PC-3 (cell line): ENCODE data around the gene ZSWIM8. TPM values are rescaled to one million over a fixed set of nuclear protein-coding genes. Genes with fewer than 3 reads are reported as not detected.
A peak's percentile ranks its signal among the peaks of the same experiment; 100 is the strongest.
"Not testable (repeated sequence)": the region's sequence is repeated elsewhere in the genome, so short reads cannot be mapped to it uniquely, and the experiment has no call there.

Source experiments
- ATAC-seq: fragments of 200-7000 bp; cut with Tn5 transposase; 2 replicates; pipeline ENCODE4 v1.9.1; 2020; ENCODE audit warnings: mild to moderate bottlenecking, moderate library complexity
- Bru-seq: library from RNA; stranded (reverse); fragments of 400-500 nt; gene quantifications from one replicate; lab custom pipeline; 2021; lab: Mats Ljungman, UMichigan
- BruChase-seq, 2 experiments: library from RNA; stranded (reverse); fragments of 400-500 nt; gene quantifications; one replicate each; lab custom pipeline; 2021; lab: Mats Ljungman, UMichigan
- BruUV-seq: library from RNA; stranded (reverse); fragments of 400-500 nt; replicated peaks from 2 replicates; lab custom pipeline; 2021; lab: Mats Ljungman, UMichigan
- CTCF ChIA-PET: fragments of 300-600 bp; sonication (Branson Sonifier 250); formaldehyde crosslinking; loops from one replicate; lab custom pipeline; 2022; ENCODE audit warnings: antibody characterized with exemption; lab: Charles Lee
- POLR2A ChIA-PET: fragments of 300-600 bp; sonication (Branson Sonifier 250); formaldehyde crosslinking; loops from one replicate; lab custom pipeline; 2022; ENCODE audit warnings: antibody characterized with exemption; ENCODE audit not compliant: unreplicated experiment; lab: Charles Lee
- DNase-seq: peaks from one replicate; pipeline ENCODE4 v3.0.0-alpha.2; 2015
- H2AFZ ChIP-seq: fragments of 300-600 bp; sonication (generic); 2 replicates; pipeline ENCODE4 v1.6.0; 2016; ENCODE audit warnings: antibody characterized with exemption, low read length
- H3F3A ChIP-seq: fragments of 300-600 bp; sonication (generic); one replicate; pipeline ENCODE4 v1.6.0; 2017; ENCODE audit warnings: antibody characterized with exemption, low read length, control low read depth, mild to moderate bottlenecking; ENCODE audit not compliant: unreplicated experiment
- H3K27ac ChIP-seq: fragments of 300-600 bp; sonication (generic); 2 replicates; pipeline ENCODE4 v1.5.1; 2016; ENCODE audit warnings: mild to moderate bottlenecking, low read length
- H3K27me3 ChIP-seq: fragments of 300-600 bp; sonication (generic); 2 replicates; pipeline ENCODE4 v1.6.1; 2016; ENCODE audit warnings: low read length, mixed read lengths
- H3K36me3 ChIP-seq: fragments of 300-600 bp; sonication (generic); 2 replicates; pipeline ENCODE4 v1.6.1; 2016; ENCODE audit warnings: low read depth, mixed run types, low read length, mixed read lengths
- H3K4me1 ChIP-seq: fragments of 300-600 bp; sonication (generic); 2 replicates; pipeline ENCODE4 v1.5.1; 2016; ENCODE audit warnings: low read length; ENCODE audit not compliant: insufficient read depth
- H3K4me2 ChIP-seq: fragments of 300-600 bp; sonication (generic); 2 replicates; pipeline ENCODE4 v1.6.0; 2016; ENCODE audit warnings: low read length
- H3K4me3 ChIP-seq: fragments of 300-600 bp; sonication (generic); 2 replicates; pipeline ENCODE4 v1.5.1; 2016; ENCODE audit warnings: mild to moderate bottlenecking, low read length, mixed read lengths
- H3K79me2 ChIP-seq: fragments of 300-600 bp; sonication (generic); 2 replicates; pipeline ENCODE4 v1.6.1; 2017; ENCODE audit warnings: low read length, mixed read lengths
- H3K9ac ChIP-seq: fragments of 300-600 bp; sonication (generic); 2 replicates; pipeline ENCODE4 v1.6.0; 2016; ENCODE audit warnings: mild to moderate bottlenecking, low read length
- H3K9me2 ChIP-seq: fragments of 300-600 bp; sonication (generic); replicated peaks from 2 replicates; pipeline ENCODE4 v1.6.1; 2016; ENCODE audit warnings: mixed run types, low read length, mixed read lengths
- H3K9me3 ChIP-seq: fragments of 300-600 bp; sonication (generic); 2 replicates; pipeline ENCODE4 v1.6.1; 2016; ENCODE audit warnings: low read length, mixed read lengths
- H4K20me1 ChIP-seq: fragments of 300-600 bp; sonication (generic); 2 replicates; pipeline ENCODE4 v1.6.1; 2016; ENCODE audit warnings: low read length, mixed read lengths
- EZH2 ChIP-seq: fragments of 300-600 bp; sonication (generic); IDR thresholded peaks from one replicate; pipeline ENCODE4 v1.6.1; 2017; ENCODE audit warnings: antibody characterized with exemption, mild to moderate bottlenecking, low read length; ENCODE audit not compliant: unreplicated experiment
- EZH2phosphoT487 ChIP-seq: fragments of 300-600 bp; sonication (generic); IDR thresholded peaks from 2 replicates; pipeline ENCODE4 v1.6.1; 2018; ENCODE audit warnings: mild to moderate bottlenecking, antibody characterized with exemption, low read length, borderline replicate concordance
- intact Hi-C: fragments of 100-400 bp; cut with micrococcal nuclease; formaldehyde crosslinking; loops from 2 replicates; pipeline ENCODE4 v1.9.0; 2023
- long read RNA-seq: library from polyadenylated mRNA; unstranded; transcript quantifications from one replicate; pipeline ENCODE4 v2.0.0, GENCODE V29; 2021; ENCODE audit not compliant: unreplicated experiment
- total RNA-seq: library from RNA; depleted of rRNA; stranded (reverse); fragments of >200 nt; gene quantifications from 2 replicates; pipeline ENCODE4 v1.2.3, GENCODE V29; 2014; rRNA removed
- TF ChIP-seq, protein P1 (sequence below): fragments of 300-600 bp; sonication (generic); conservative IDR thresholded peaks from 2 replicates; pipeline ENCODE4 v1.5.1; 2017; ENCODE audit warnings: antibody characterized with exemption, low read depth, mild to moderate bottlenecking, low read length

The ZSWIM8 gene, protein sequence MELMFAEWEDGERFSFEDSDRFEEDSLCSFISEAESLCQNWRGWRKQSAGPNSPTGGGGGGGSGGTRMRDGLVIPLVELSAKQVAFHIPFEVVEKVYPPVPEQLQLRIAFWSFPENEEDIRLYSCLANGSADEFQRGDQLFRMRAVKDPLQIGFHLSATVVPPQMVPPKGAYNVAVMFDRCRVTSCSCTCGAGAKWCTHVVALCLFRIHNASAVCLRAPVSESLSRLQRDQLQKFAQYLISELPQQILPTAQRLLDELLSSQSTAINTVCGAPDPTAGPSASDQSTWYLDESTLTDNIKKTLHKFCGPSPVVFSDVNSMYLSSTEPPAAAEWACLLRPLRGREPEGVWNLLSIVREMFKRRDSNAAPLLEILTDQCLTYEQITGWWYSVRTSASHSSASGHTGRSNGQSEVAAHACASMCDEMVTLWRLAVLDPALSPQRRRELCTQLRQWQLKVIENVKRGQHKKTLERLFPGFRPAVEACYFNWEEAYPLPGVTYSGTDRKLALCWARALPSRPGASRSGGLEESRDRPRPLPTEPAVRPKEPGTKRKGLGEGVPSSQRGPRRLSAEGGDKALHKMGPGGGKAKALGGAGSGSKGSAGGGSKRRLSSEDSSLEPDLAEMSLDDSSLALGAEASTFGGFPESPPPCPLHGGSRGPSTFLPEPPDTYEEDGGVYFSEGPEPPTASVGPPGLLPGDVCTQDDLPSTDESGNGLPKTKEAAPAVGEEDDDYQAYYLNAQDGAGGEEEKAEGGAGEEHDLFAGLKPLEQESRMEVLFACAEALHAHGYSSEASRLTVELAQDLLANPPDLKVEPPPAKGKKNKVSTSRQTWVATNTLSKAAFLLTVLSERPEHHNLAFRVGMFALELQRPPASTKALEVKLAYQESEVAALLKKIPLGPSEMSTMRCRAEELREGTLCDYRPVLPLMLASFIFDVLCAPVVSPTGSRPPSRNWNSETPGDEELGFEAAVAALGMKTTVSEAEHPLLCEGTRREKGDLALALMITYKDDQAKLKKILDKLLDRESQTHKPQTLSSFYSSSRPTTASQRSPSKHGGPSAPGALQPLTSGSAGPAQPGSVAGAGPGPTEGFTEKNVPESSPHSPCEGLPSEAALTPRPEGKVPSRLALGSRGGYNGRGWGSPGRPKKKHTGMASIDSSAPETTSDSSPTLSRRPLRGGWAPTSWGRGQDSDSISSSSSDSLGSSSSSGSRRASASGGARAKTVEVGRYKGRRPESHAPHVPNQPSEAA (N-terminal part only)
- 152 and 173 TPM in 2 replicates for total RNA-seq
- percentile 96 among the genes with signal in this experiment for Bru-seq, nascent RNA
- percentile 99 among the genes with signal in this experiment for BruChase-seq, experiment 1, labeled RNA remaining after a 6-hour chase
- BruChase-seq, experiment 2, labeled RNA remaining after a 2-hour chase = percentile 99 among the genes with signal in this experiment
- long read RNA-seq, full-length matches to known transcripts = 18 of 303 reads
- long read RNA-seq, partial matches to known transcripts = 191 of 303 reads
- long read RNA-seq, other reads (novel, unspliced or antisense) = 94 of 303 reads

DNA sequence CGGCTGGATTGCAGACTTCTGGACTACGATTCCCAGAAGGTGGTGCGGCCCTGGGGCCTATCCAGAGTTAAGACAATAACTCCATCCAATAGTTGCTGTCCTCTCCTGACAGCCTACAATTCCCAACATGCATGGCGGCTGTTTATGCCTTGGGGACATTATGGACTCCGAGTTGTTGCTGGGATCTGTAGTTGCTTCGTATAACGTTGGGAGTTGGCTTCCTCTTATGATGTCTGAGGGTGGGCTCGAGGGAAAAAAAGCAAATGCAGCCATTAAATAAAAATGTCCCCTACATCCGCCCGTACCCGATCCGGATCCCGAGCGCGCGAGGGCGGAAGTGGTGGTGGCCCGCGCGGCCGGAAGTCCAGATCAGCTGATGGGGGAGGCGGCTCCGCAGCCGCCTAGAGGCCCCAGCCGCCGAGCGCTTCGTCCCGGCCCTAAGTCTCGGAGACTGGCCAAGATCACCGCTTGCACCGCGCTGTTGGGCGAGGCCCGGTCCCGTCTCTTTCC, at the start of gene ZSWIM8:
ZSWIM8 (plus strand) TSS at position 396 of the 510 bp plus-strand sequence. CDS start 273 bp downstream, outside the sequence.
- ChIA-PET CTCF (no interaction called here), POLR2A (interaction anchor here (0.6 to 1.2 kb wide), 2 partner anchors 103 to 159 kb away, joined by 5 to 7 read pairs; no protein-coding TSS in a partner anchor)
- 0 out of 2 replicates have a peak, but pooled peaks cover 11% of the 10 kb centered on the region for H4K20me1 ChIP-seq
- no peaks in the 10 kb centered on the region for H3K9me2 ChIP-seq
- peak within 1 kb of the TSS; percentile 36 for H3K27ac ChIP-seq
- H3K9me3 ChIP-seq = no peaks in the 10 kb centered on the region
- peaks cover 76% of the 10 kb centered on the region for H3K79me2 ChIP-seq
- peak within 1 kb of the TSS; percentile 85 for H3K4me2 ChIP-seq
- BruUV-seq = no TSS peak
- H3F3A ChIP-seq = no peaks in the 10 kb centered on the region
- intact Hi-C loops = loop anchor here (1.0 to 5.0 kb wide), 5 partner anchors 12 to 133 kb away; partner anchors contain the start of genes NDST2 and SEC24C
- H3K4me1 ChIP-seq = peaks cover 38% of the 10 kb centered on the region
- H3K36me3 ChIP-seq = peaks cover 11% of the 10 kb centered on the region
- H3K9ac ChIP-seq = peak within 1 kb of the TSS; percentile 69
- no peak for TF ChIP-seq EZH2
- TF ChIP-seq EZH2phosphoT487 = no peak
- TF ChIP-seq, protein P1, sequence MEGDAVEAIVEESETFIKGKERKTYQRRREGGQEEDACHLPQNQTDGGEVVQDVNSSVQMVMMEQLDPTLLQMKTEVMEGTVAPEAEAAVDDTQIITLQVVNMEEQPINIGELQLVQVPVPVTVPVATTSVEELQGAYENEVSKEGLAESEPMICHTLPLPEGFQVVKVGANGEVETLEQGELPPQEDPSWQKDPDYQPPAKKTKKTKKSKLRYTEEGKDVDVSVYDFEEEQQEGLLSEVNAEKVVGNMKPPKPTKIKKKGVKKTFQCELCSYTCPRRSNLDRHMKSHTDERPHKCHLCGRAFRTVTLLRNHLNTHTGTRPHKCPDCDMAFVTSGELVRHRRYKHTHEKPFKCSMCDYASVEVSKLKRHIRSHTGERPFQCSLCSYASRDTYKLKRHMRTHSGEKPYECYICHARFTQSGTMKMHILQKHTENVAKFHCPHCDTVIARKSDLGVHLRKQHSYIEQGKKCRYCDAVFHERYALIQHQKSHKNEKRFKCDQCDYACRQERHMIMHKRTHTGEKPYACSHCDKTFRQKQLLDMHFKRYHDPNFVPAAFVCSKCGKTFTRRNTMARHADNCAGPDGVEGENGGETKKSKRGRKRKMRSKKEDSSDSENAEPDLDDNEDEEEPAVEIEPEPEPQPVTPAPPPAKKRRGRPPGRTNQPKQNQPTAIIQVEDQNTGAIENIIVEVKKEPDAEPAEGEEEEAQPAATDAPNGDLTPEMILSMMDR = no peak
- DNase-seq (peak; percentile 100), ATAC-seq (peak; percentile 81)
- H2AFZ ChIP-seq = peak within 1 kb of the TSS; percentile 80
- H3K4me3 ChIP-seq = peak within 1 kb of the TSS; percentile 80
- no peaks in the 10 kb centered on the region for H3K27me3 ChIP-seq

DNA sequence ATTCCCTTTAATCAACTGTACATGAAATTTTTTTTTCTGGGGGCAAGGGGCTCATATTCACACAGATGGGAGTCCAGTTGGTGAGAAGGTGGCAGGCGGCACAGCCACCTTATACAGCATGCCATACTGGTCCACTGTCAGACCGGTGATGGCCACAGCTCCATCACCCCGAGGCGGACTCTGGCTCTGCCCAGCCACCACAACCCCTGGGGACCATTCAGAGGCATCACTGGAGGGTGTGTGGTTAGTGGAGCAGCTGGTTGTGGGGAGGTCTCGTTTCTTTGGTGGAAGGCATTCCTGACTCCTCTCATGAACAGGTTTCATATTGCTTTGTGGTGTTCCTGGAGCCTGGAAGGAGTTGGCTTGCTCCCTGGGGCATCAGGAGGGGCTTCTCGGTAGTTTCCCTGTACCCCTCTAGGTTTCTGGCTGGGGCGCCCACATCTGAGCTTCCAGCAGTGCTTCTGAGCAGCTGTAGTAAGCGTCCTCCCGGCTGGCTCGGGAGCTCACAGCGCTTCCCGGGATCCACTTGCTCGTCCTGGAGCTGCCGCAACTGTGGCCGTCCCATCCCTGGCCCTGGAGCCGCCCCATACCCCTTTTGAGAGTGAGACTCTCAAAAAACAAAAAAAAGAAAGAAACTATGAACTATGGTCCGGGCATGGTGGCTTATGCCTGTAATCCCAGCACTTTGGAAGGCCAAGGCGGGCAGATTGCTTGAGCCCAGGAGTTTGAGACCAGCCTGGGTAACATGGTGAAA, 44.7 kb upstream of the ZSWIM8 start:
- H3K27me3 ChIP-seq, H2AFZ ChIP-seq, BruUV-seq, H3K9me2 ChIP-seq, H4K20me1 ChIP-seq, H3K36me3 ChIP-seq, H3K9ac ChIP-seq, H3K9me3 ChIP-seq, CTCF ChIA-PET, DNase-seq, ATAC-seq, H3K4me3 ChIP-seq: not testable (repeated sequence)
- peaks cover 36% of the 10 kb centered on the region for H3K4me1 ChIP-seq
- peak overlapping the region; percentile 46 for H3K27ac ChIP-seq
- peaks cover 39% of the 10 kb centered on the region for H3K79me2 ChIP-seq
- POLR2A ChIA-PET = interaction anchor here (1.3 kb wide), 1 partner anchor 41 kb away, joined by 5 read pairs; the partner anchor contains the start of gene CHCHD1
- peak overlapping the region; percentile 79 for H3K4me2 ChIP-seq
- H3F3A ChIP-seq = peaks cover 19% of the 10 kb centered on the region
- intact Hi-C loops = loop anchor here (1.0 to 10.0 kb wide), 2 partner anchors 10 to 326 kb away; partner anchors contain the start of gene ANXA7
